GM23248 (cell line): Measurements from ENCODE around the gene EPS8L2. TPM values are rescaled to one million over a fixed set of nuclear protein-coding genes. Genes with fewer than 3 reads are reported as not detected.
"Not testable (repeated sequence)": the region's sequence is repeated elsewhere in the genome, so short reads cannot be mapped to it uniquely, and the experiment has no call there.

Experiments used
- DNase-seq: peaks from one replicate; pipeline ENCODE4 v3.0.0-alpha.2; 2015
- H2AFZ ChIP-seq: fragments of 200-600 bp; sonication (generic); 2 replicates; pipeline ENCODE4 v1.6.1; 2016; ENCODE audit warnings: antibody characterized with exemption
- H3F3A ChIP-seq: fragments of 200-600 bp; sonication (generic); 2 replicates; pipeline ENCODE4 v1.6.1; 2016; ENCODE audit warnings: mild to moderate bottlenecking, antibody characterized with exemption, mixed run types; ENCODE audit not compliant: insufficient read depth
- H3K27ac ChIP-seq: fragments of 200-600 bp; sonication (generic); 2 replicates; pipeline ENCODE4 v1.5.1; 2016; ENCODE audit warnings: mild to moderate bottlenecking
- H3K27me3 ChIP-seq: fragments of 200-600 bp; sonication (generic); replicated peaks from 2 replicates; pipeline ENCODE4 v1.6.1; 2016; ENCODE audit warnings: mild to moderate bottlenecking; ENCODE audit not compliant: insufficient read depth
- H3K36me3 ChIP-seq: fragments of 200-600 bp; sonication (generic); 2 replicates; pipeline ENCODE4 v1.6.1; 2016; ENCODE audit warnings: low read depth, mild to moderate bottlenecking
- H3K4me1 ChIP-seq: fragments of 200-600 bp; sonication (generic); 2 replicates; pipeline ENCODE4 v1.6.1; 2016; ENCODE audit warnings: mild to moderate bottlenecking; ENCODE audit not compliant: insufficient read depth
- H3K4me2 ChIP-seq: fragments of 200-600 bp; sonication (generic); one replicate; pipeline ENCODE4 v1.6.1; 2016; ENCODE audit warnings: mild to moderate bottlenecking; ENCODE audit not compliant: unreplicated experiment
- H3K4me3 ChIP-seq: fragments of 200-600 bp; sonication (generic); 2 replicates; pipeline ENCODE4 v1.5.1; 2016; ENCODE audit warnings: mild to moderate bottlenecking
- H3K79me2 ChIP-seq: fragments of 200-600 bp; sonication (generic); 2 replicates; pipeline ENCODE4 v1.6.1; 2016; ENCODE audit warnings: mild to moderate bottlenecking; ENCODE audit not compliant: insufficient read depth
- H3K9ac ChIP-seq: fragments of 200-600 bp; sonication (generic); 2 replicates; pipeline ENCODE4 v1.6.1; 2016; ENCODE audit warnings: mild to moderate bottlenecking
- H3K9me2 ChIP-seq: fragments of 200-600 bp; sonication (generic); 2 replicates; pipeline ENCODE4 v1.6.1; 2016; ENCODE audit warnings: mixed run types, mild to moderate bottlenecking, moderate library complexity; ENCODE audit not compliant: insufficient read depth
- H3K9me3 ChIP-seq: fragments of 200-600 bp; sonication (generic); one replicate; pipeline ENCODE4 v1.6.1; 2017; ENCODE audit warnings: low read depth
- H4K20me1 ChIP-seq: fragments of 200-600 bp; sonication (generic); 2 replicates; pipeline ENCODE4 v1.6.0; 2016; ENCODE audit not compliant: insufficient read depth
- EZH2 ChIP-seq: fragments of 200-600 bp; sonication (generic); IDR thresholded peaks from 2 replicates; pipeline ENCODE4 v1.6.1; 2018; ENCODE audit warnings: antibody characterized with exemption, mild to moderate bottlenecking; ENCODE audit not compliant: insufficient read depth, poor library complexity, severe bottlenecking
- EZH2phosphoT487 ChIP-seq: fragments of 200-600 bp; sonication (generic); IDR thresholded peaks from 2 replicates; pipeline ENCODE4 v1.6.1; 2018; ENCODE audit warnings: antibody characterized with exemption, moderate library complexity, mild to moderate bottlenecking, low read depth; ENCODE audit not compliant: insufficient read depth
- WGBS, 2 experiments: methylation state at CpG; one replicate each; pipeline ENCODE4 v1.1.6; 2015 to 2017; ENCODE audit warnings: low lambda C conversion rate in 2 of 2, low coverage in 1 of 2; ENCODE audit errors: missing lambda C conversion rate in 2 of 2; 5-methylcytosine and 5-hydroxymethylcytosine counted together
- in situ Hi-C: fragments of 300-500 bp; cut with MboI; formaldehyde crosslinking; loops from 2 replicates; pipeline ENCODE4 v1.15.0; 2020
- polyA plus RNA-seq: library from polyadenylated mRNA; unstranded; fragments of >200 nt; fragmentation: Nextera tagmentation; extraction: Ambion mirVana; gene quantifications from 2 replicates; pipeline ENCODE4 v1.2.1, GENCODE V29; 2016
- total RNA-seq: library from RNA; depleted of rRNA; stranded (reverse); fragments of >200 nt; shearing (Covaris generic); gene quantifications from 2 replicates; pipeline ENCODE4 v1.2.3, GENCODE V29; 2014

EPS8L2 gene
- total and polyA plus RNA-seq, 2 experiments from 2014 or later, result 48.2 to 58.3 TPM

- in situ Hi-C loops, result no loop called here
- Histone ChIP-seq H3F3A (no peaks in the 10 kb centered on the region), H3K9me3 (no peaks in the 10 kb centered on the region), H3K79me2 (peaks cover 21% of the 10 kb centered on the region), H3K4me1 (no peaks in the 10 kb centered on the region), H3K4me2 (no peak overlapping the region), H3K9ac (no peak overlapping the region), H4K20me1 (no peaks in the 10 kb centered on the region), H3K9me2 (no peaks in the 10 kb centered on the region), H3K27me3 (no peaks in the 10 kb centered on the region), H3K36me3 (peaks cover 35% of the 10 kb centered on the region; the same call in 1 of the 2 replicates), H3K27ac (no peak overlapping the region), H3K4me3 (no peak overlapping the region), H2AFZ (no peak overlapping the region)
- no peak for TF ChIP-seq EZH2
- TF ChIP-seq EZH2phosphoT487, result no peak
- WGBS, 2 experiments, result 92 to 93% methylated on average over 30 of the region's 30 CpGs
- DNase-seq, result no peak
These were observed 19.4 kb upstream of the EPS8L2 start for GRCh38 chr11:686451-687243.

- no peaks in the 10 kb centered on the region for H4K20me1 ChIP-seq
- no peaks in the 10 kb centered on the region for H3K9me2 ChIP-seq
- H3F3A ChIP-seq, result no peaks in the 10 kb centered on the region
- 87 to 88% methylated on average over 13 of the region's 13 CpGs for WGBS, 2 experiments
- H3K79me2 ChIP-seq, result peaks cover 32% of the 10 kb centered on the region
- no peak for DNase-seq
- no peak overlapping the region for H3K4me2 ChIP-seq
- H3K27me3 ChIP-seq, result no peaks in the 10 kb centered on the region
- no peak overlapping the region for H3K4me3 ChIP-seq
- H2AFZ ChIP-seq, result no peak overlapping the region
- peaks cover 32% of the 10 kb centered on the region; the same call in 1 of the 2 replicates for H3K36me3 ChIP-seq
- no peak overlapping the region for H3K9ac ChIP-seq
- no peaks in the 10 kb centered on the region for H3K4me1 ChIP-seq
- no peak overlapping the region for H3K27ac ChIP-seq
- H3K9me3 ChIP-seq, result no peaks in the 10 kb centered on the region
- in situ Hi-C loops, result no loop called here
- TF ChIP-seq EZH2, result no peak
- TF ChIP-seq EZH2phosphoT487, result no peak
These were observed 18.3 kb upstream of the EPS8L2 start for GRCh38 chr11:687751-688150.

GRCh38 chr11:688681-689080, 17.4 kb upstream of the EPS8L2 start:
- Histone ChIP-seq H3K27ac (no peak overlapping the region), H3K4me1 (peaks cover 6% of the 10 kb centered on the region; the same call in 1 of the 2 replicates), H2AFZ (no peak overlapping the region), H3K9me3 (no peaks in the 10 kb centered on the region), H3K4me3 (no peak overlapping the region), H3K27me3 (no peaks in the 10 kb centered on the region), H3K79me2 (peaks cover 41% of the 10 kb centered on the region), H3K9me2 (no peaks in the 10 kb centered on the region), H3K36me3 (peaks cover 24% of the 10 kb centered on the region; the same call in 1 of the 2 replicates), H3K9ac (no peak overlapping the region), H4K20me1 (no peaks in the 10 kb centered on the region), H3F3A (no peaks in the 10 kb centered on the region), H3K4me2 (no peak overlapping the region)
- DNase-seq, result no peak
- no peak for TF ChIP-seq EZH2phosphoT487
- TF ChIP-seq EZH2, result no peak
- in situ Hi-C loops, result no loop called here
- WGBS, 2 experiments, result 95 to 98% methylated on average over 9 of the region's 9 CpGs

GRCh38 chr11:689625-690024, 16.4 kb upstream of the EPS8L2 start:
- no peak for DNase-seq
- Histone ChIP-seq H3K27ac (no peak overlapping the region), H3K4me3 (no peak overlapping the region)

GRCh38 chr11:690244-690643, 15.8 kb upstream of the EPS8L2 start:
- H3K27me3 ChIP-seq, DNase-seq, H4K20me1 ChIP-seq, H2AFZ ChIP-seq, H3K27ac ChIP-seq, H3K9ac ChIP-seq, H3K4me2 ChIP-seq, H3K9me3 ChIP-seq, in situ Hi-C loops, H3F3A ChIP-seq, H3K9me2 ChIP-seq, H3K4me3 ChIP-seq: not testable (repeated sequence)
- H3K4me1 ChIP-seq, result peaks cover 11% of the 10 kb centered on the region
- peaks cover 13% of the 10 kb centered on the region; the same call in 1 of the 2 replicates for H3K36me3 ChIP-seq
- 91 to 100% methylated on average over 3 of the region's 3 CpGs for WGBS, 2 experiments
- peaks cover 47% of the 10 kb centered on the region for H3K79me2 ChIP-seq

More at GRCh38 chr11:689625-690024, 16.4 kb upstream of the EPS8L2 start:
- in situ Hi-C loops, result no loop called here
- H4K20me1 ChIP-seq, result no peaks in the 10 kb centered on the region
- H3K4me2 ChIP-seq, result no peak overlapping the region
- H3K4me1 ChIP-seq, result peaks cover 11% of the 10 kb centered on the region
- H3K9ac ChIP-seq, result no peak overlapping the region
- peaks cover 47% of the 10 kb centered on the region for H3K79me2 ChIP-seq
- H3K9me2 ChIP-seq, result no peaks in the 10 kb centered on the region
- 76 to 79% methylated on average over 7 of the region's 7 CpGs for WGBS, 2 experiments
- no peaks in the 10 kb centered on the region for H3F3A ChIP-seq
- peaks cover 14% of the 10 kb centered on the region; the same call in 1 of the 2 replicates for H3K36me3 ChIP-seq
- TF ChIP-seq EZH2phosphoT487 (no peak), EZH2 (no peak)
- H3K9me3 ChIP-seq, result no peaks in the 10 kb centered on the region
- no peaks in the 10 kb centered on the region for H3K27me3 ChIP-seq
- no peak overlapping the region for H2AFZ ChIP-seq
